NAMALWA (cell line): ENCODE data around the gene AOPEP.
"Not testable (repeated sequence)": the region's sequence is repeated elsewhere in the genome, so short reads cannot be mapped to it uniquely, and the experiment has no call there.

Source experiments
- DNase-seq: peaks from one replicate; pipeline ENCODE4 v3.0.0-alpha.2; 2015; ENCODE audit warnings: low spot score

The AOPEP gene

GRCh38 chr9:95018099-95018936, 291.8 kb downstream of the AOPEP start:
- no peak for DNase-seq

GRCh38 chr9:95020644-95021043, 294.1 kb downstream of the AOPEP start:
- DNase-seq: not testable (repeated sequence)

DNA sequence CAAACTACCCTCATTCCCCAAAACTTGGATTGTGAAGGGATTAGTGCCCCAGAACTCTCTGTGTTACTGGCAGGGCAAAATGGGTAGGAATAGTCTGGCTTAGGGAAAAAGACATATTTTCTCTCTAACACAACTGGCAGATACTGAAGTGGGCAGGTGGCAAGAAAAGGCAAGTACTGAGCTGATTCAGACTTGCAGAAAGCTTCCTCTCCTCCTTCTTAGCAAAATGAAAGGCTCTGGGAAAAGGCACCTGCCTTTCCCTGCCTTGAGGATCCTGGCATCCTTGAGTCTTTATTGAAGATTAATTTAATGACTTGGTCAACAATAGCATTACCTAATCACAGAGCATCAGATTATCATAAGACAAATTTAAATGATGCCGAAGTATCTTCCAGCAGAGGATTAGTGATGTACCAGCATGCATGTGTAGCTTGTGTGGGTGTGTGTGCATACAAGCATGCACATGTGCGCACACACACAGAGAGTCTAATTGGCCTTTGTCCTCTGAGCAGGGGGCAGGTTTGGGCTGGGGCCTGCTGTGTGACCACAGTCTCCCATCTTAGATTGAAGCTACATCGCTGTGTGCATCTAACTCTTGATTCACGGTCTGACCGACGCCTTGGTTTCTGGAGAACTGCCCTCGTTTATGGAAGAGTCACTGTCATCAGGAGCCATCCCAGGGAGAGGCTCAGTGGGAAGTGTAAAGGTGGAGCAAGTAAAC, 294.8 kb downstream of the AOPEP start:
- no peak for DNase-seq

- DNase-seq: no peak
These were observed 296.2 kb downstream of the AOPEP start for GRCh38 chr9:95022657-95023056.

DNA sequence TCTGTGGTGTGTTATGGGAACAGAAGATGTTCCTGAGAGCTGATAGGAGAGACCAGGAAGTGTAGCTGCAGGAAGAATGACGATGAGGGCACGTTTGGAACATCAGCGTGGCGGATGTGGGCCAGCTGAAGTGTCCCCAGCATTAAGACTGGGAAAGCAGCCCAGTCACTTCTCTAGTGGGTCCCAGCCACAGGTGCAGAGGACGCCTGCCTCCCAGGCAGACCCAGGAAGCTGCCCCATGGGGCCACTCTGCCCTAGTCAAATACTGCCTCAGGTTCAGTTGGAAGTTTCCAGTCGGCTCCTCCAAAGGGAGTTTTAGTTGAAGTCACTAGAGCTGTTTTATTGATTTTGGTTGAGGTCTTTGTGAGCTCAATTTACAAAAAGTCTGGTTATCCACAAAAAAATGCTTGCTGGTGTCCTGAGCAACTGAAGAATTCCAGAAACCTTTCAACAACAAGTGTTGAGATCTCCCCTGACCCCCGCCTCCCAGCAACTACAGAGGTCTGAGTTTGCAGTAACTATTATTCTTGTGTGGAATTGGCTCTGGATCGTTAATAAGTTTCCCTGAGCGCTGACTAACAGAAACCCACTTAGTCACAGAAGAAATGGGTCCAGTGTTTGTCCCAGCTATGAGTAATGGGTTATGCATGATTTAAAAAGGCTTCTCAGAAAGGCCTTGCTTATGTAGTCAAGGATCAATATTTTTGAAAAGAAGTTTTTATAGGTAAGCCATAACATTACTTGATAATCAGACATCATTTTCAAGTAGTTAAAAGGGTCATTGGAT, 296.9 kb downstream of the AOPEP start:
- DNase-seq: no peak

DNA sequence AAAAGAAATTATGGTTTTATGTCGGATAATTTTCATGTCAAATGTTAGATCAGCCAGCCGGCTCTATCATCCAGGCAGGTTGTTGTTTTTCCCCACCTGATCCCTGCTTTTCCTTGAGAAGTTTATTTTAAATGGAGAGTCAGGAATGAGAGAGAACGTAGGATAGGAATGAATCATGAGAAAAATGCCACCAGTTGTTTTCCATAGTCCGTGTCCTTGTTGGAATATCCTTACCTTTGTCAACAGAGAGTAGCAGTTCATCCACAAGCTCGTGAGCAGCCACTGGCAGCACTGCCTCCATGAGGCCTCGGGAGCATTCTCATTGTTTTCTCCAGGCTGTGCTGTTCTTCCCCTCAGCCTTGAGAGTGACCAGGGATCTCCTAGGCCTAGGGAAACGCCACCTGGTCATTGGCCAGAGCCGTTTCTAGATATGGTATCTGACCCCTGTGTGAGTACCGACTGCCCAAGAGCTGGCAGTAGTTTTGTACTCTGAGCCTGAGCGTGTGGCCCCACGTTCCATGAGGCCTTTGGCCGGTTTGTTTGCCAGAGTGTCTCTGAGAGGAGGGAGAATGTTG, 297.7 kb downstream of the AOPEP start:
- no peak for DNase-seq

DNA sequence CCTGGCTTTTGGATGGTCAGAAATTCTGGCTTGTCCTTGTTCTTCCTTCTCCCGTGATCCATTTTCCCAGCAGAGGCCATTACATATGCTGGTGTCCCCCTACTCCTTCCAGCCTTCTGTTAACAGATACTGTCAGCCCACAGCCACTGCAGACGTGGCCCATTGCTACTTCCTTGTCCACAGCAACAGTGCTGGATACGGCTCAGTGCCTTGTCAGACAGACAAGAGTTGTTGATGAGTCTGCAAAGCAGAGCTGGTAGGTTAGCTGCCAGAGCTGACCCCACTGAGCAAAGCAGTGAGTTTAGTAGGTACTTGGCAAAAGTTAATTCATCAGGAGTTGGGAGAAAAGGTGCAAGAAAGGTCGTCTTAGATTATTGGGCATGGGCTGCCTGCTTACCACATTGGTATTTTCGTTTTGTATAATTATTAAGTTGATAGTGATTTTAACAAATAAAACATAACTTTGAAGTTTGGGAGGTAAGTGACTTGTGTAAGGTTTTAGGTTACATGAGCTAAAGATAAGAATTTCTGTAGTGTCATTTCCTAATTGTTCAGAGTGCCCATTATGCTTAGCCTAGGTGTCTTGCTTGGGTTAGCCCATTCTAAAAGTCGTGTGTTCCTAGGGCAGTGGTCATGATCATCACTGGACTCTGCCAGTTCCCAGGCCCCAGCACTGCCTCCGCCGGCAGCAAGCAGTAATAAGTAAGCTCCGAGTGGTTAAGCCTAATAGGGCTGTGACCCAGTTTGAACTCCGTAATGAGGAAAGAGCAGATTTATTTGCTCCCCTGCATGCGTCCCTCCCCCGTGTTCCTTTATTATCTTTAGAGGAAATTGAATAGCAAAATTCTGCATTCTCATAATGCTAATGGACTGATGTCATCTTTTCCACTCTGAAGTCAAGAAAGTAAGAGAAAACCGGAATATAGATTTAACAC, 299.0 kb downstream of the AOPEP start:
- DNase-seq: no peak

DNA sequence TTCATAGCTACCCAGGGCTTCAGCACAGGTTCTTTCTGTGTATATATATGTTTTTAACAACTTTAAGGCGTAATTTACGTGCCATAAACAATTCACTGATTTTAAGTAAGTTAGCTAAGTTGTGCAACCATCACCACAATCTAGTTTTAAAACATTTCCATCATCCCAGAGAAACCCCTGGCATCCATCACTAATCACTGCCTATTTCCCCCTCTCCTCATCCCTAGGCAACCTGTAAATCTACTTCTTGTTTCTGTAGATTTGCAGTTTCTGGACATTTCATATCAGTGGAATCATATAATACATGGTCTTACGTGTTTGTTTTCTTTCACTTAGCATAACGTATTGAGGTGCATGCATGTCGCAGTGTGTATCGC, 299.6 kb downstream of the AOPEP start:
- no peak for DNase-seq

- no peak for DNase-seq
These were observed 301.7 kb downstream of the AOPEP start for GRCh38 chr9:95027914-95028852.

DNA sequence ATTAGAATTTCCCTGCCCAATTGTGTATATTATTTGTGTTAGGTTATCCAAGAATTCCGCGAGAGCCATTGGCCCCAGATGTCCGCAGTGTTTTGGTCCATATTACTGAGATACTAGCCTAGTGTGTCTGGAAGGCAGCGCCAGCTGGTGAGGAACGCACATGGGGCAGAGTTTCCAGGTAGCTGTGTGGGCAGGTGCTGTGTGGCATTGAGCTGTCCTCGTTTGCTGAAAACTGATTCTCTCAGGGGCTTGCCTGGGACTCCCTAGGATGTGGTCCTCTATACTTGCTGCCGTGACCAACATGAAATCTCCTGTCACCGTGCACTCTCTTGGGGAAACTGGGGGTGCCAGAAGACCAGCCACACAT, 302.3 kb downstream of the AOPEP start:
- no peak for DNase-seq

DNA sequence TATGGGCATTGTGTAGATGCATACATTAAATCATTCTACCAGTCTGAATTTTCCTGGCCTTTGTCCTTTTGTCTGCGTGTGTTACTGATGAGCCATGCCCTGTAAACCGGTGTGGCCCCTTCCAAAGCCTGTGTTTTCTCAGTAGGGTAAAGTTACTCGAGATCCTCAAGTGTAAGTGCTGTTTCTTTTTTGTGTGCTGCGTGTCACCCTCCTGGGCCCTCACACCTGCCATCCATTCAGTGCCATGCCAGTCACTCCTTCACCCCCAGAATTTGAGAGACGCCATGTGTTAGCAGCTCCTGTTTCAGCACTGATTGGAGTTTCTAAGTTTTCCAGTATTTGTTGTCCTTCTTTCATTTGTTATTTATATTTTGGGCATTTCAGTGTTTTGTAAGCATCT, 302.8 kb downstream of the AOPEP start:
- DNase-seq: no peak

GRCh38 chr9:95029720-95030119, 303.2 kb downstream of the AOPEP start:
- DNase-seq: no peak

DNA sequence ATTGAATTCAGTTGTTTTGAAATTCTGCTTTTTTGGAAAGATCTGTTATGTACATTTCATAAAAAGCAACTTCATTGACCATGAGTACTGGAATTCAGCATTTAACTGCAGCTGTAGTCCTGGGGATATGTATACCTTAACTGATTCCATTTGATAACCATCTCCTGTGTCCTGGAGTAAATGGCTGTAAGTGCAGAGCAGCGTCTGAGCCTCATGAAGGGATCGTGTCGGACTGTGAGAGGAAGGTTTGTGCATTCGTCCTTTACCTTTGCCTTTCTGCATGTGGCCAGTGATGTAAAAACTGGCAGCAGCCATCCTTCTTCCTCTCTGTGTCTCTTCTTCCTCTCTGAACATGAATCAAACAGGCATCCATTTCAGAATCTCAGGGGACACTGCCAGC, 303.8 kb downstream of the AOPEP start:
- no peak for DNase-seq

- DNase-seq: no peak
These were observed 304.6 kb downstream of the AOPEP start for GRCh38 chr9:95030920-95031642.

- no peak for DNase-seq
These were observed 305.4 kb downstream of the AOPEP start for GRCh38 chr9:95031711-95032461.

GRCh38 chr9:95032580-95033341, 306.3 kb downstream of the AOPEP start:
- no peak for DNase-seq

DNA sequence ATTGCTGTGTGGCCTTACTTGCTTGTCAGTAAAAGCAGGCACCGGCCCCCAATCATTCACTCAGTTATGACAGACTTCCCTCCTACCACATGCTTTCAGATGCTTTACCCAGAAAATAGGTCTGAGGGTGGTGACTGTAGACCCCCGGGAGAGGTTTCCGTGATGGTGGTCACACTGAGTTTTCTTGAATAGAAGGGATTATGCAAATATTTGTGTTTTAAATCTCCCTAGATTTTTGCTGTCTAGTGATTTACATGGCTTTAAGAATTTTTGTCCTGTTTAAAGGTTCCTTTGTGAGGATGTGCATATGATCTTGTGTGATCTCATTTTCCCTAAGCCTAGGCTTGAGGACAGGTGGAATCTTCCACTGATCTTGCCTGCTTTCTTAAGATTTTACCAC, 309.3 kb downstream of the AOPEP start:
- no peak for DNase-seq

DNA sequence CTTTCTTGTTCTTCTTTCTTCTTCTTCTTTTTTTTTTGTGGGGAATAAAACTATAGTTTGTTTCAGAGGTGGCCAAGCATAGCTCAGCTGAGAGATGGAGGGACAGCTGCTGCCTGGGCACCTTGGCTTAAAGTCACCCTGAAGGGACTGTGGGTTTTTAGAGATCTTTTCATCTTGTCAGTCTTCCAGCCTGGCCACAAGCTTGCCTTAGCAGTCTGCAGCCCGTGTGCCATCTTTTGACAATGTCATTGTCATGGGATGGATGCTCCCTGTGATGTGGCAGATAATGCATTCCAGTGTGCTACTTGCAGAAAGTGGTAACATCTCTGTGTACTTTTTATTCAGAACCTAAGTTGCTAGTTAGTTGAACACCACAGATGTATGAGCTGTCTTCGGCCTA, 310.2 kb downstream of the AOPEP start:
- no peak for DNase-seq
